ENCODE data around the gene LRP1B.

The LRP1B gene

DNA sequence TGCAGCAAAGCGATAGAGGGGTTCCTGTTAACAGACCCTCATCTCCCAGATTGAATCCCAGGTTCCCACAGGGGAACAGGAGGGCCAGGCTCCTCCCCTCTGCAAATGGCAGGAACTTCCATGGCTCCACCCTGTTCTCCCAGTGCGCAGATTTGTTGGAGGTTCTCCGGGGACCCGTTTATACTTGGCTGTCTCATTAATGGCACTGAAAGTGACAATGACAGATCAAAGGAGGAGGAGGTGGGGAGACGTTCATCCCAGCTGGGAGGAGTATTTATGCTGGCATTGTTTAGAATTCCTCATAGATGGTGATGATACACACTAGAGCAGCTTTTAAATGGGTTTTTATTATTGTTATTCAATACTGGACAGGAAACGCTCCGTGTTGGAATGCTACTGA, 186.9 kb downstream of the LRP1B start:
- no peak for DNase-seq

DNA sequence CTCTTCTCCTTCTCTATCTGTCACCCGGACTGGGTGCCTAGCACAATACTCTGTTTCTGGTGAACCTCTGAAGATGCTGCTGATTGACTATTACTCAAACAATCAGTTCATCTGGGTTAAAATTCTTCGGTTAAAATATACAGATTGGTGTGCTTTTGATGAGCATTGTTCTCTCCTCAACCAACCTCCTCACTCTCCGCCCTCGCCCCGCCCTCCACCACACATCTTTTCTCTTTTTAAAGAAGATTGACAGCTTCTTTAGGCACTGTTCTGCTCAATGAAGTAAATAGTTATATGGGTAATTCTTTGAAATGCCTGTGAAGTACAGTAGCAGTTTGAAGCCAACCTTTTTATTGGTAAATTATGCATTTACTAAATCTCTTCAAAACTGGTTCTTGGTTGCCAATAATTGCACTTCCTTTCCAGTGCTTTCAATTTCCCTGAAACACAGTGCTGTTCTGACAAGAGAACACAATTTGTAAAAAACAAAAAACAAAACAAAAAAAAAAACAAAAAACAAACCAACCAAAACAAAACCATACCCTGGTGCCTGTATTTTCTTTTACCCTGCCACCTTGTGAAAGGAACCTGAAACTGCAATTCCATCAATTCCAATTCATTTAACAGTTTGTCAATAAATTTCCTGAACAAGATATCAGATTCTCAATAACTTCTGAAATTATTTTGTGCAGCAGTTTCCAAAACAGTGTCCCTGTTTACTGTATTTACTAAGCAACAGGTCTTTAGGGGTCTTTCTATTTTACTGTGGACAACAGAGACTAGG, 188.6 kb downstream of the LRP1B start:
- no peak for DNase-seq

GRCh38 chr2:141941210-141941714, 189.6 kb downstream of the LRP1B start:
- no peak for DNase-seq

DNA sequence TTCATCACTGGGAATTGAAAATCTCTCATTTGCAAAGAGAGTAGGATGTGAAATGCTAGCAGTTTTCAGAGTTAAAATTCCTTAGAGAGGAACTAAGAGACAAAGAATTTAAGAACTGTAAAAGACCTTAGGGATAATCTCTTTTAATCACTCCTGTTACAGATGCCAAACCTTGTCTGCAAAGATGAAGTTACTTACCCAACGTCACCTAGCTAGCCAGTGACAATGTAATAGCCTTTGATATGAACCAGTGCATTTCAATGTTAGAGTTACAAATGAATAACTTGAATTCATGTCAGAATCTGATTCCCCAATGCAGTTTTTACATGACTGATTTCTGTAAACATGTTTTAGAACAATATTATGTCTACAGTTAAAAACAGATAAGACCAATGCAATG, 190.1 kb downstream of the LRP1B start:
- no peak for DNase-seq

DNA sequence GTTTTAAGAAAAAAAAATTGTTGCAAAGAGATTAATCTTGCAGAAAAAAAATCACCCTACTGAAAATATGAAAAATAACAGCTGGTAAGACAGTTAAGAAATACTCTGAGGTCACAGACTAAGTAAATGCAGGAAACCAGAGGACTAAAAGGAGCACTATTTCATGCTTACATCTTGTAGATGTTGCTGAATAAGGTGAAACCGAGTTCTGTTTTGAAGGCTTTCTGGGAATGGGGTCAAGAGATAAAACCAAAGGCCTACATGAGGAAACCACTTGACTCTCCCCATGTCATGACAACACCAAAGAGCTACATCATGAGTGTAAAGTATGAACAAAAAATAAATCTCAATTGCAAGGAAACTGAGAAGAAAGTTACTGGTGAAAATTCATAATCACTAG, 197.6 kb downstream of the LRP1B start:
- no peak for DNase-seq

DNA sequence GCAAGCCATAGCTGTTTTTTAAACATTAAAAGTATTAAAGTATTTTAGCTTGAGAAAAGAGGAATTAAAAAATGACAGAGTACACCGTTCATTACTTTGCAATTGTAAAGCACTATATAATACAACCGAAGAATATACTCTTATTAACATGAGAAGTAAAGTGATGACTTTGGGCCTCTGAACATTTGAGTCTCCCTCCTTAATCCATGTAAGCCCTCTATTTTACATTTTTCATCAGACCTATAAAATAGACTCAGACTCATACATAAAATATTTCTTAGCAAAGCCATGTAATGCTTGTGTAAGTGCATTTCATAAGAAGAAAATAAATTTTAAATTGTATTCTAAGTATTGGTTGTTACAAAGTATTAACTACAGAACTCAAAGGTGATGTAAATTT, 198.6 kb downstream of the LRP1B start:
- no peak for DNase-seq

DNA sequence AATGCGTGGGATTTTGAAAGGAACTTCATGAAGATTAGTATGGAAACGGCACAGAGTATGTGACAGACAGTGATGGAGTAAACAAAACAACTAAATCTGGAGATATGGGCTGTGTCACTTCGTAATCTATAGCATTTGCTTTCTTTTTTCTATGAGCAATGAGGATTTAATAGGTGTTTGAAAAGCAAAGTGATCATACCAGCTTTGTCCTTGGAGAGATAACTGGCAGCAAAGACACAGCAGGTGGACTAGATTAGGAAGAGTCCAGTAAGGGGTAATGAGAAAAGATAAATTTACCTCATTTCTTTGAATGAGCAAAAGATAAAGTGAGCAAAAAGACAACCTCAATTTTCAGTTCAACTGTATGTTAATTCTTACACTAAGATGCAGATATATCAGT, 199.0 kb downstream of the LRP1B start:
- DNase-seq = no peak

- no peak for DNase-seq
These were observed 200.0 kb downstream of the LRP1B start for GRCh38 chr2:141930803-141931202.

- no peak for DNase-seq
These were observed 201.2 kb downstream of the LRP1B start for GRCh38 chr2:141929331-141930252.

- no peak for DNase-seq
These were observed 202.3 kb downstream of the LRP1B start for GRCh38 chr2:141928476-141928875.

- DNase-seq = no peak
These were observed 203.3 kb downstream of the LRP1B start for GRCh38 chr2:141927536-141927935.

DNA sequence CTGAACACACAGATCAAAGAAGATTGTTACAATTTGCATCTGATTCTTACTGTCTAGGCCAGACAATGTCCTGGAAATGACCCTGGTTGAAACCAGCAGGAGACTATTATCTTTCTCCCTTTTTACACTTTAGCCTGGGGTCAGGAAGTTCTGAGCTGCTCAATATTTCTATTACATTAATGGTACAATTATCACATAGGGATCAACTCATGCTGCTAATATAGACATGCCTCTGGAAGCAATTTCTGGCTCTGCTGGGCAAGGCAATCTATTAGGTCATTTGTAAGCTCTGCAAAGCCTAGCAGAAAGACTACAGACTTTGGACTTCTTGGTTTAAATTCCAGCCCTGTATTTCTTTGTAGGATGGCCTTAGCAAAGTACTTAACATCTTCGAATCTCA, 205.3 kb downstream of the LRP1B start:
- DNase-seq = no peak

DNA sequence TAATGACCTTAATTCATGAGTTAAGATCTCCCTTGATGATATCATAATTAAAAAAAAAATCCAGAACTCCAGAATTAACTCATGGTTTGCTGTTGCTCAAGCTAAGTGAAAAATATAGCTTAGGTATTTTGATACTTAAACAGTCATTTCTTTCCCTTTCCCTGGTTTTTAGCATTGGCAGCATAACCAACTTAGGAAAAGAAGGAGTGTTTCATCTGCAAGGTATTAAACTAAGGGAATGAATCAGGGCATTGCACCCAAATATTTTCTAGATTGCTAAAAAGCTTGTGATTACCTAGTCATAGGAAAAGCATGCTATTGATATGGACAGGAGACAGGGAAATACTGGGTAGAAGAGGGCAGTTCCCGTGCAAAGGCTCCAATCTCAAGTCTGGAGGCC, 207.2 kb downstream of the LRP1B start:
- no peak for DNase-seq

GRCh38 chr2:141911485-141912066, 219.2 kb downstream of the LRP1B start:
- DNase-seq = peak; percentile 24

GRCh38 chr2:141906678-141907077, 224.1 kb downstream of the LRP1B start:
- DNase-seq = no peak

DNA sequence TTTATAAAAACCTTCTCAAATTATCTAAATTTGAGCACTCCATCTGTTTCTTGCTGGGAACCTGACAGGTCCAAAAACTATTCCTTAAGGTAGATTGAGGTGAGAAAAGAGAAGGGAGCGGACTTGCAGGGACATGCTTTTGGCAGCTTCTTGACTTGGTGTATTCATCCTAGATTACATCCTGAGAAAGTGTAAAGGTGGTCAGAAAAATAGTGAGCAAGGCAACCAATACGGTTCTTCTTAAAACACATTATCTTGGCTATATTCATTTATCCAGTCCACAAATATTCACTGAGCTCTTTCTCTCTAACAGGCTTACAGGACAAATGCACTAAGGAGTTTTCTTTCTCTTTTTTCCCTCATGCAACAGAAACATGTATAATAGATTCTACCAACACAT, 230.0 kb downstream of the LRP1B start:
- DNase-seq = no peak

- no peak for DNase-seq
These were observed 231.1 kb downstream of the LRP1B start for GRCh38 chr2:141899740-141900139.

GRCh38 chr2:141889788-141890187, 241.0 kb downstream of the LRP1B start:
- DNase-seq = no peak

- DNase-seq = no peak
These were observed 241.7 kb downstream of the LRP1B start for GRCh38 chr2:141888987-141889555.

- DNase-seq = no peak
These were observed 243.5 kb downstream of the LRP1B start for GRCh38 chr2:141887363-141887762.

- DNase-seq = no peak
These were observed 252.8 kb downstream of the LRP1B start for GRCh38 chr2:141878016-141878415.

- no peak for DNase-seq
These were observed 258.7 kb downstream of the LRP1B start for GRCh38 chr2:141871913-141872634.
